22Rv1 (cell line): ENCODE results near the gene RAPGEF3.
A peak's percentile ranks its signal among the peaks of the same experiment; 100 is the strongest.

Experiments
- H3K27ac ChIP-seq: fragments of 450-650 bp; 2 replicates; pipeline ENCODE4 v1.5.1; 2017
- CTCF ChIP-seq: fragments of 450-650 bp; IDR thresholded peaks from 2 replicates; pipeline ENCODE4 v1.5.1; 2017; ENCODE audit warnings: mild to moderate bottlenecking
- ZFX ChIP-seq: fragments of 450-650 bp; IDR thresholded peaks from 2 replicates; pipeline ENCODE4 v1.6.1; 2017; ENCODE audit warnings: antibody characterized with exemption, borderline replicate concordance

The RAPGEF3 gene

GRCh38 chr12:47722136-47722834, 36.4 kb downstream of the RAPGEF3 start:
- no peak overlapping the region for H3K27ac ChIP-seq

GRCh38 chr12:47721431-47721973, 37.2 kb downstream of the RAPGEF3 start:
- no peak overlapping the region for H3K27ac ChIP-seq
- TF ChIP-seq ZFX (no peak), CTCF (no peak)

More at GRCh38 chr12:47722136-47722834, 36.4 kb downstream of the RAPGEF3 start:
- no peak for TF ChIP-seq ZFX
- TF ChIP-seq CTCF, result no peak

- no peak overlapping the region for H3K27ac ChIP-seq
Observed at GRCh38 chr12:47718531-47718930, 40.1 kb downstream of the RAPGEF3 start.

GRCh38 chr12:47717443-47718193, 41.1 kb downstream of the RAPGEF3 start:
- H3K27ac ChIP-seq, result no peak overlapping the region
- TF ChIP-seq CTCF (peak; percentile 94), ZFX (no peak)

More at GRCh38 chr12:47718531-47718930, 40.1 kb downstream of the RAPGEF3 start:
- TF ChIP-seq ZFX (no peak), CTCF (no peak)

- no peak for TF ChIP-seq CTCF
- TF ChIP-seq ZFX, result no peak
- no peak overlapping the region for H3K27ac ChIP-seq
Observed at GRCh38 chr12:47717046-47717442, 41.6 kb downstream of the RAPGEF3 start.

- TF ChIP-seq CTCF (no peak), ZFX (no peak)
- peak overlapping the region; percentile 65 for H3K27ac ChIP-seq
Observed at GRCh38 chr12:47715877-47716548, 42.7 kb downstream of the RAPGEF3 start.
